ENCODE measurements around the gene CAMTA1. TPM values are rescaled to one million over a fixed set of nuclear protein-coding genes. Genes with fewer than 3 reads are reported as not detected.
"Not testable (repeated sequence)": the region's sequence is repeated elsewhere in the genome, so short reads cannot be mapped to it uniquely, and the experiment has no call there.

CAMTA1 gene
- total RNA-seq, 1 experiment from 2014 or later = 102 TPM

DNA sequence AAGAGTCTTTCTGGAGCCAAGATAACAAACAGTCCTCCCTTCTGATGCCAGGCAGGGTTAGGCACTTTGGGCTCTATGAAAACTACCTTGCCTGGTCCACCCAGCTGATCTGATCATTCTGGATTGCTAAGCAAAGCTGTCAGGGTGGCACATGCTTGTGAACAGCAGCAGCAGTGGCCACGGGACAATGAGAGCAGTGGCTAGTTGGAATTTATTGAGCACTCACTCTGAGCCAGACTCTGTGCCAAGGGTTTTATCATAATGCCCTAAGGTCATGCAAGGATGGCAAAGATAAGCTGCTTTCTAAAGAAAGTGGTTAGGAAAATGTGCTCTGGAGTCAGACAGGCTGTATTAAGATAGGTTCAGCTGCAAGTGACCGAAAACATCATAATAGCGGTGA is 595.5 kb downstream of the CAMTA1 start:
- in situ Hi-C loops (cut with HindIII; ENCODE audit: low pct_unique_long_range_greater_than_20kb, low sequenced_read_pairs) = no loop called here
- no peak for DNase-seq (ENCODE audit: low read depth)

DNA sequence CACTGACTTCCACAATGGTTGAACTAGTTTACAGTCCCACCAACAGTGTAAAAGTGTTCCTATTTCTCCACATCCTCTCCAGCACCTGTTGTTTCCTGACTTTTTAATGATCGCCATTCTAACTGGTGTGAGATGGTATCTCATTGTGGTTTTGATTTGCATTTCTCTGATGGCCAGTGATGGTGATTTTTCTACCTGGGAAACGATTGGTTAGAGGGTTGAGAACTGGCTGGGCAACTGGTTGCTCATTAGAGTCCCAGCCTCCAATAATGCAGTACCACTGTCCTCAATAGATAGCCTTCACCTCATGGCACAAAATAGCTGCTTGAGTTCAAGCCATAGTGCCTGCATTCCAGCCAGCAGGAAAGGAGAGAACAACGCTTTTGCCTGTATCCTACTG is 596.5 kb downstream of the CAMTA1 start:
- in situ Hi-C loops (cut with HindIII; ENCODE audit: low pct_unique_long_range_greater_than_20kb, low sequenced_read_pairs); DNase-seq (ENCODE audit: low read depth): not testable (repeated sequence)

DNA sequence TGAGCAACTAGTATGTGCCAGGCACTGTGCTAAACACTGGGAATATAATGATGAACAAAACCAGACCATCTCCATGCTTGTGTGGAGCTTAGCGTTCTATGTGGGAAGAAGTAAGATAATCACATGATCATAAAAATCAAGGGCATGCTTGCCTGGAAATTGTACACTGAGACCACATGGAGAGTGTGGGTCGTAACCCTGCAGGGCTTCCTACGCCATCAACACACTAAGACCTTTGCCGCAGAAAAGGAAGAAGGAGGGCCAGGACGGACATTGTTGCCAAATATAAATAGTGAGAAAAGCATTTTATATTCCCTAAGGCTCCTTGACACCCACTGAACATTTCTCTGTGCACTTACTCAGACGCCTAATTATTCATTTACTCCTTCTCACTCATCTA is 597.7 kb downstream of the CAMTA1 start:
- in situ Hi-C loops (cut with HindIII; ENCODE audit: low pct_unique_long_range_greater_than_20kb, low sequenced_read_pairs) = no loop called here
- no peak for DNase-seq (ENCODE audit: low read depth)

DNA sequence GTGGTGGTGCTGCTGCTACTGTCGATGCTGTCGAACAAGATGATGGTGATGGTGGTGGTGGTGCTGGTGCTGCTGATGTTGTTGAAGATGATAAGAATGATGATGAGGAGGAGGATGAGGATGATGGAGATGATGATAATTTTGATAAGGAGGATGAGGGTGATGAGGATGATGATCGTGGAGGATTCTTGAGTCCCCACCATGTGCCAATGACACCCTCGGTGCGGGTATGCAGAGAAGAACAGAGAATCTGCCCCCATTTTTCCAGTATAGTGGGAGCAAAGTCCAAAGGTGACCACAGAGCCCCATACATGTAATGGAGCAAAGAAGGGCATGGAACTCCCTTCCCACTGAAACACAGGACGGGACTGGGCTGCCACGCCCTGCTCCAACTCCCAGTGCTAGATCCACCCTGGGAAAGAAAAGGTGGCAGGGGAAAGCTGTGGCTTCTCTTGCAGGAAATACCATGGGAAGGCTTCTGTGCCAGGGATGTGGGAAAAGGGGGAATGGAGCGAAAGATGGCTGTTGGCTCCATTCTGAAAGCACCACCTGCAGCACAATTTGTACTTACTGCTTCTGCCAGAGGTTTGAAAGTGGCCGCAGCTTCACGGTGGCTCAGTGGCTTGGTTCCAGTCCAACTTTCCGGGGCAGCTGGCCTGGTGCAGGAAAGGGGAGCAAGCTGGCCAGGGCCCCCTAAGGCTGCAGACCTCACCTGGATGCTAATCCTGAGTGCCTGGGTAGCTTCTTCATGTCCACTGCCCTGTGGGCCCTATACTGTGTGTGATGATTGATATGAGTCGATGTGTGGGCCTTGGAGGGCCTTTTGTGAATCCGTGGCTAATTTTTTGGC is 598.6 kb downstream of the CAMTA1 start:
- no peak for DNase-seq (ENCODE audit: low read depth)
- in situ Hi-C loops (cut with HindIII; ENCODE audit: low pct_unique_long_range_greater_than_20kb, low sequenced_read_pairs) = no loop called here

DNA sequence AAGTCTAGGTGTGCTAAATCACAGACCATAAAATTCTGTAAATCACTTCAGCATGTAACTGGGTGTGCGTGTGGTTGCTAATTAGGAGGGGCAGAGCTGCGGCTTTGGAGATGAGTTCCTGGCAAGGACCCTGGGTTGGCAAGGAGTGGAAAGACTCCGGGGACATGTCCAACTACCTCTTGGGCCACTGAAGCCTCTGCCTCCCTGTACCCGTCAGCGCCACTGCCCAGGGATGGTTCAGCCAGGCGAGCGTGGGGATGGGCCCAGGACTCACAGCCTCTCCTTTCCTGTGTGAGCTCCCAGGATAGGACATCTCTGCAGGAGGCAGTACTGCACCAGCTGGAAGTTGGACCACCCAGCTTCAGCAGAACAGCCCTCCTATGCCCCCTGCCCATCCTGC is 599.4 kb downstream of the CAMTA1 start:
- in situ Hi-C loops (cut with HindIII; ENCODE audit: low pct_unique_long_range_greater_than_20kb, low sequenced_read_pairs) = no loop called here
- no peak for DNase-seq (ENCODE audit: low read depth)

- no peak for DNase-seq (ENCODE audit: low read depth)
- in situ Hi-C loops (cut with HindIII; ENCODE audit: low pct_unique_long_range_greater_than_20kb, low sequenced_read_pairs) = no loop called here
Observed at GRCh38 chr1:7385471-7386225, 600.4 kb downstream of the CAMTA1 start.

- in situ Hi-C loops (cut with HindIII; ENCODE audit: low pct_unique_long_range_greater_than_20kb, low sequenced_read_pairs) = no loop called here
- DNase-seq (ENCODE audit: low read depth) = no peak
Observed at GRCh38 chr1:7386226-7387052, 601.2 kb downstream of the CAMTA1 start.

GRCh38 chr1:7387053-7387927 is 602.0 kb downstream of the CAMTA1 start:
- in situ Hi-C loops (cut with HindIII; ENCODE audit: low pct_unique_long_range_greater_than_20kb, low sequenced_read_pairs) = no loop called here
- DNase-seq (ENCODE audit: low read depth) = no peak

DNA sequence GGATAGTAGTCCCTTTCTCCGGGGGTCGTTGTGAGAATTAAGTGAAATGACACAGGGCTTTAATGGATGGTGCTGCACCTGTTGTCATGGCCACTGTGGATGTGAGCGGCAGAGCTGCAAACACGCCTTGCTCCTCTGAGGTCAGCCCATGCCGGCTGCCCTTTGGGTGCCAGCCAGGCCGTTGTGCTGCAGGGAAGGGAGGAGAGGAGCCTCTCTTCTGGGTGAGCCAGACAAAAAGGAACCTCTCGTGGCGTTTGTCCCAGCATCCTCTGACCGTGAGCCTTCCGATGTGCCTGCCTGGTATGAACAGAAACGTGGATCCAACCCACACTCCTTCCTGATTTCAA is 602.9 kb downstream of the CAMTA1 start:
- in situ Hi-C loops (cut with HindIII; ENCODE audit: low pct_unique_long_range_greater_than_20kb, low sequenced_read_pairs) = no loop called here
- DNase-seq (ENCODE audit: low read depth) = no peak

- in situ Hi-C loops (cut with HindIII; ENCODE audit: low pct_unique_long_range_greater_than_20kb, low sequenced_read_pairs) = no loop called here
Observed at GRCh38 chr1:7388488-7389185, 603.4 kb downstream of the CAMTA1 start.

DNA sequence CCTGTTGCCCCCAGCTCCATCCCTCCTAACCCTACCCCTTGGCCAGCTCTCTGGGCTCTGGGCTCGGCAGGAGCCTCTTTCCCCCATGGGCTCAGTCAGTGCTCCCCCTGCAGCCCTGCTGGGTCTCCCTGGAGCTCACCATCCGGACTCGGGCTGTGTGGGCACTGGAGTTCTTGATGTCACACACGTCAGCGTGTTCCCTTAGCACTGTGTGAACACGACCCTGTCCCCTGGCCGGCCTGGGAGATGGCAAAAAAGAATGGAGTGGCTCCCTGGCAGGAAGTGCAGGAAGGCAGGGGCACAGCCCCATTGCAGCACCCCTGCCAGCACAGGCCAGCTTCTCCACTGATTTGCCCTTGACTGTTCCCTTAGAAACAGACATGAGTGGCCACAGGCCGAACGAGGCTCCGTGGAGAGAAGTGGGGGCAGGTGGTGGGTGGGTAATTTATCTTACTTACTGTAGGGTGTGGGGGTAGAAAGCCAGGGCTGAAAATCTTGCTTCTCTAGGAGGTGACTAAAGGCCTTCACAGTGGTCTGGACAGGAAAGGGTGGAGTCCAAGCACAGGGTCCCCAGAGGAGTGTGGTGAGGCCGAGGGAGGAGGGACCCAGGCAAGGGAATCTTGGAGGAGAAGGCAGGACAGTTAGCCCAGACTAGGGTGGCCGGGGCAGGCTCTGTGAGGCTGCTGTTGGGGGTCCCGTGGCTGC is 604.1 kb downstream of the CAMTA1 start:
- no peak for DNase-seq (ENCODE audit: low read depth)
- in situ Hi-C loops (cut with HindIII; ENCODE audit: low pct_unique_long_range_greater_than_20kb, low sequenced_read_pairs) = no loop called here

More at GRCh38 chr1:7388488-7389185, 603.4 kb downstream of the CAMTA1 start:
- no peak for DNase-seq (ENCODE audit: low read depth)

GRCh38 chr1:7389906-7390603 is 604.8 kb downstream of the CAMTA1 start:
- in situ Hi-C loops (cut with HindIII; ENCODE audit: low pct_unique_long_range_greater_than_20kb, low sequenced_read_pairs) = no loop called here

DNA sequence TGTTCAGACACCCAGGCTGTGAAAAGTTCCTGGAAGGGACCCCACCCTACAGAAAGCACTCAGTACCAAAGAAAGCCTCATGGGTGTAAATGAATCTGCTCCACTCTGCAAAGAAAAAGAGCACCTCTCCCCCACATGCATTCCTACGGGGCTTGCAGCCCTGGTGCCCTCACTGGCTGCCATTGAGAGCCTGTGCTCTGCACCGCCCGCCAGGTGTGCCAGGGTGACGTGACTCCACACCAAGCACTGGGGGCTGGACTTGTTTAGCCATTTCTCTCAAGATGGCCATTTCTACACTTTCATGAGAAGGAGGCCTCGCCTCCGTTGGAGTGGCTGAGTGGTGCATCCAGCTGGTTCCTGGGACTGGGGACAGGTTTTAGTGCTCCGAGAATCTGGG is 605.3 kb downstream of the CAMTA1 start:
- DNase-seq (ENCODE audit: low read depth) = no peak
- in situ Hi-C loops (cut with HindIII; ENCODE audit: low pct_unique_long_range_greater_than_20kb, low sequenced_read_pairs) = no loop called here

More at GRCh38 chr1:7389906-7390603, 604.8 kb downstream of the CAMTA1 start:
- DNase-seq (ENCODE audit: low read depth) = no peak

- in situ Hi-C loops (cut with HindIII; ENCODE audit: low pct_unique_long_range_greater_than_20kb, low sequenced_read_pairs) = no loop called here
- DNase-seq (ENCODE audit: low read depth) = no peak
Observed at GRCh38 chr1:7393136-7393535, 607.9 kb downstream of the CAMTA1 start.

- no peak for DNase-seq (ENCODE audit: low read depth)
- in situ Hi-C loops (cut with HindIII; ENCODE audit: low pct_unique_long_range_greater_than_20kb, low sequenced_read_pairs) = no loop called here
Observed at GRCh38 chr1:7395251-7395650, 610.0 kb downstream of the CAMTA1 start.

- no peak for DNase-seq (ENCODE audit: low read depth)
- in situ Hi-C loops (cut with HindIII; ENCODE audit: low pct_unique_long_range_greater_than_20kb, low sequenced_read_pairs) = no loop called here
Observed at GRCh38 chr1:7398982-7399381, 613.7 kb downstream of the CAMTA1 start.

All from Caki2 (cell line).